ENCODE data around the gene KDM4C. TPM values are rescaled to one million over a fixed set of nuclear protein-coding genes. Genes with fewer than 3 reads are reported as not detected.

The KDM4C gene
- total and polyA plus RNA-seq, 2 of the 4 experiments (the other 2 are of a cell fraction): 11.8 to 23.8 TPM

DNA sequence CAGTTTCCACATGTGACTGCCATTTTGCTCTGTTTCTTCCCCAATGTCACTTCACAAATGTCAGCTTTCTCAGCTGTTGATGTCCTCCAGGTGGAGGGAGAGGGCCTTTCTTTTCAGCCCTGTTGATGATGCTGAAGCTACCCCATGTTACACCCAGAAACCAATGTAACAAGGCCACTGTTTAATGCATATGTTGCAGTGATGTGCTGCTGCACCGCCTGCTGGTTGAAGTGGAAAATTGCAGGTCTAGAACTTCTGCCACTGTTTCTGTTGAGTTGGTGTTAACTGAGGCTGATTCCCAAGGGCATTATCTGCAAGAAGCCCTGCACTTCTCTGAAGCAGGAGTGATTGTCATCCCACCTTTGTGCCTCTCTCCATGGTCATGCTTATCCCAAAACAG lies 428.4 kb downstream of the KDM4C start:
- Histone ChIP-seq H3K9me3 (ENCODE audit: control insufficient read depth, insufficient read depth, low read length) (peaks cover 4% of the 10 kb centered on the region; the same call in 1 of the 2 replicates), H3K18ac (ENCODE audit: low read depth, low read length) (no peak overlapping the region), H2AK9ac (replicated peaks; ENCODE audit: low read depth, low read length, poor library complexity) (no peak overlapping the region), H2AFZ (replicated peaks; ENCODE audit: low read length, poor library complexity) (peak overlapping the region; percentile 47), H3K79me1 (ENCODE audit: low read depth in 1 of 2, low read length in 2 of 2) (no peaks in the 10 kb centered on the region), H3K4me2 (ENCODE audit: low read depth, low read length) (no peak overlapping the region), H3K36me3 (ENCODE audit: control insufficient read depth, insufficient read depth, low read length) (no peaks in the 10 kb centered on the region), H3K23ac (ENCODE audit: low read depth, low read length) (no peak overlapping the region), H3K9ac (ENCODE audit: low read depth, low read length) (no peak overlapping the region), H2AK5ac (ENCODE audit: low read depth, low read length) (peak overlapping the region; percentile 57; the same call in 1 of the 2 replicates), H3K4me3 (ENCODE audit: insufficient read depth, low read depth, low read length) (no peak overlapping the region), H2BK120ac (ENCODE audit: low read depth, low read length) (peak overlapping the region; percentile 31; the same call in 1 of the 2 replicates), H4K91ac (ENCODE audit: insufficient read depth, low read depth, low read length) (no peak overlapping the region), H3K4ac (ENCODE audit: low read depth, low read length) (no peak overlapping the region), H3K9me1 (ENCODE audit: insufficient read depth, low read length) (no peaks in the 10 kb centered on the region), H3K56ac (ENCODE audit: extremely low read depth, insufficient read depth, low read length) (no peak overlapping the region), H3K27me3 (ENCODE audit: control insufficient read depth, insufficient read depth, low read length) (no peaks in the 10 kb centered on the region), H3K27ac (ENCODE audit: insufficient read depth, low read length) (no peak overlapping the region), H4K20me1 (ENCODE audit: insufficient read depth, low read length) (no peaks in the 10 kb centered on the region), H4K8ac (ENCODE audit: low read depth in 2 of 2, low read length in 2 of 2) (peak overlapping the region in 1 of 2 experiments; percentile 8; a peak in 1 of 4 replicates), H2BK15ac (ENCODE audit: low read depth, low read length) (no peak overlapping the region), H2BK5ac (ENCODE audit: low read depth, low read length, poor library complexity, severe bottlenecking) (no peak overlapping the region), H3K4me1 (ENCODE audit: control insufficient read depth, insufficient read depth, low read length) (peaks cover 2% of the 10 kb centered on the region; the same call in 1 of the 2 replicates), H4K5ac (ENCODE audit: low read depth, low read length) (no peak overlapping the region), H3K14ac (replicated peaks; ENCODE audit: low read depth, low read length) (no peak overlapping the region; the same call in 1 of the 2 replicates), H2BK20ac (ENCODE audit: low read depth, low read length) (no peak overlapping the region)
- POLR2A ChIA-PET (ENCODE audit: unreplicated experiment): no interaction called here
- peak; percentile 54 for TF ChIP-seq RAD21 (IDR thresholded peaks at IDR 0.05; ENCODE audit: low read length)
- peak; percentile 48 for TF ChIP-seq SMC3 (IDR thresholded peaks at IDR 0.05; ENCODE audit: low read depth, low read length)
- TF ChIP-seq CTCF (conservative IDR thresholded peaks at IDR 0.05; ENCODE audit: low read depth, low read length): peak; percentile 54
- no peak for TF ChIP-seq MAZ (IDR thresholded peaks at IDR 0.05; ENCODE audit: borderline replicate concordance, low read depth, low read length)
- TF ChIP-seq MXI1 (IDR thresholded peaks at IDR 0.05; ENCODE audit: borderline replicate concordance, low read depth, low read length): no peak
- no CpG with 5 or more reads among the region's 1 CpG for WGBS, 2 experiments (ENCODE audit: extremely low coverage in 2 of 2, insufficient read length in 1 of 2)
- in situ Hi-C loops (cut with MboI; ENCODE audit: low sequenced_read_pairs): no loop called here
- ATAC-seq (ENCODE audit: low read depth) (peak; percentile 63), DNase-seq (peak; percentile 37)
- intact Hi-C loops (cut with micrococcal nuclease): loop anchor here (1.0 to 5.0 kb wide), 2 partner anchors 134 to 279 kb away; no protein-coding TSS in a partner anchor
- no TSS peak for BruUV-seq (replicated peaks)
- dilution Hi-C loops (cut with HindIII; ENCODE audit: low sequenced_read_pairs, unreplicated experiment): no loop called here
- CTCF ChIA-PET: interaction anchor here (1.4 to 1.5 kb wide), 2 partner anchors 15 to 133 kb away, joined by 3 to 13 read pairs; no protein-coding TSS in a partner anchor
